IMR-90 (cell line): ENCODE results near the gene RER1. TPM values are rescaled to one million over a fixed set of nuclear protein-coding genes. Genes with fewer than 3 reads are reported as not detected.
A peak's percentile ranks its signal among the peaks of the same experiment; 100 is the strongest.

ENCODE experiments used
- ATAC-seq: fragments of 200-7000 bp; cut with Tn5 transposase; 2 replicates; pipeline ENCODE4 v1.9.1; 2020; ENCODE audit warnings: low read depth, mild to moderate bottlenecking, moderate library complexity
- BruUV-seq: library from RNA; stranded (reverse); fragments of 400-500 nt; replicated peaks from 2 replicates; lab custom pipeline; 2021; lab: Mats Ljungman, UMichigan
- CTCF ChIA-PET: fragments of 300-600 bp; formaldehyde crosslinking; extraction: SDS; loops from one replicate; lab custom pipeline; 2021; ENCODE audit warnings: antibody characterized with exemption; lab: Yijun Ruan, JAX
- POLR2A ChIA-PET: fragments of 300-600 bp; sonication (Branson Sonifier 250); formaldehyde crosslinking; loops from one replicate; lab custom pipeline; 2022; ENCODE audit warnings: antibody characterized with exemption; ENCODE audit not compliant: unreplicated experiment; lab: Charles Lee
- DNase-seq: peaks from one replicate; pipeline ENCODE4 v3.0.0; 2013
- H2AFZ ChIP-seq: replicated peaks from 2 replicates; pipeline ENCODE3; 2013; ENCODE audit warnings: low read length, mild to moderate bottlenecking; ENCODE audit not compliant: poor library complexity
- H2AK5ac ChIP-seq: 2 replicates; pipeline ENCODE4 v1.6.1; 2013; ENCODE audit warnings: low read depth, low read length, inconsistent platforms
- H2AK9ac ChIP-seq: replicated peaks from 2 replicates; pipeline ENCODE3; 2013; ENCODE audit warnings: mild to moderate bottlenecking, low read depth, low read length, moderate library complexity; ENCODE audit not compliant: poor library complexity
- H2BK120ac ChIP-seq: 2 replicates; pipeline ENCODE4 v1.6.1; 2013; ENCODE audit warnings: low read depth, low read length, inconsistent platforms
- H2BK15ac ChIP-seq: 3 replicates; pipeline ENCODE4 v1.6.1; 2013; ENCODE audit warnings: low read depth, low read length, inconsistent platforms
- H2BK20ac ChIP-seq: 2 replicates; pipeline ENCODE4 v1.6.1; 2013; ENCODE audit warnings: low read depth, mild to moderate bottlenecking, inconsistent platforms, low read length, moderate library complexity
- H2BK5ac ChIP-seq: 2 replicates; pipeline ENCODE4 v1.6.1; 2013; ENCODE audit warnings: mild to moderate bottlenecking, low read depth, low read length, inconsistent platforms; ENCODE audit not compliant: poor library complexity, severe bottlenecking
- H3K14ac ChIP-seq: replicated peaks from 2 replicates; pipeline ENCODE4 v1.6.1; 2013; ENCODE audit warnings: low read depth, low read length, inconsistent platforms
- H3K18ac ChIP-seq: 2 replicates; pipeline ENCODE4 v1.6.1; 2013; ENCODE audit warnings: low read depth, low read length, control low read depth
- H3K23ac ChIP-seq: 2 replicates; pipeline ENCODE4 v1.6.1; 2013; ENCODE audit warnings: low read depth, low read length, inconsistent platforms
- H3K27ac ChIP-seq: 2 replicates; pipeline ENCODE4 v1.5.1; 2013; ENCODE audit warnings: mild to moderate bottlenecking, control low read depth, low read length; ENCODE audit not compliant: insufficient read depth
- H3K27me3 ChIP-seq: 2 replicates; pipeline ENCODE4 v1.6.1; 2013; ENCODE audit warnings: low read length; ENCODE audit not compliant: control insufficient read depth, insufficient read depth
- H3K36me3 ChIP-seq: 2 replicates; pipeline ENCODE4 v1.6.1; 2013; ENCODE audit warnings: low read length, mixed read lengths; ENCODE audit not compliant: control insufficient read depth, insufficient read depth
- H3K4ac ChIP-seq: 2 replicates; pipeline ENCODE4 v1.6.1; 2013; ENCODE audit warnings: low read depth, low read length, inconsistent platforms
- H3K4me1 ChIP-seq: 2 replicates; pipeline ENCODE4 v1.6.1; 2013; ENCODE audit warnings: low read length, mixed read lengths; ENCODE audit not compliant: control insufficient read depth, insufficient read depth
- H3K4me2 ChIP-seq: 2 replicates; pipeline ENCODE4 v1.6.1; 2013; ENCODE audit warnings: low read depth, mild to moderate bottlenecking, control low read depth, low read length, moderate library complexity
- H3K4me3 ChIP-seq: 2 replicates; pipeline ENCODE4 v1.5.1; 2013; ENCODE audit warnings: low read depth, mild to moderate bottlenecking, control low read depth, low read length, moderate library complexity; ENCODE audit not compliant: insufficient read depth
- H3K56ac ChIP-seq: 2 replicates; pipeline ENCODE4 v1.6.1; 2013; ENCODE audit warnings: low read length, inconsistent platforms; ENCODE audit not compliant: insufficient read depth; ENCODE audit errors: extremely low read depth
- H3K79me1 ChIP-seq, 2 experiments: 2 replicates each; pipeline ENCODE4 v1.6.1; 2013; ENCODE audit warnings: low read length in 2 of 2, inconsistent platforms in 1 of 2, low read depth in 1 of 2
- H3K9ac ChIP-seq: 2 replicates; pipeline ENCODE4 v1.6.1; 2013; ENCODE audit warnings: low read depth, low read length, control low read depth
- H3K9me1 ChIP-seq: 2 replicates; pipeline ENCODE4 v1.6.1; 2013; ENCODE audit warnings: low read length, inconsistent platforms; ENCODE audit not compliant: insufficient read depth
- H3K9me3 ChIP-seq: 2 replicates; pipeline ENCODE4 v1.6.1; 2013; ENCODE audit warnings: low read length; ENCODE audit not compliant: control insufficient read depth, insufficient read depth
- H4K20me1 ChIP-seq: 2 replicates; pipeline ENCODE4 v1.6.1; 2013; ENCODE audit warnings: low read length, inconsistent platforms; ENCODE audit not compliant: insufficient read depth
- H4K5ac ChIP-seq: 2 replicates; pipeline ENCODE4 v1.6.1; 2013; ENCODE audit warnings: mild to moderate bottlenecking, low read depth, low read length, control low read depth
- H4K8ac ChIP-seq, 2 experiments: 2 replicates each; pipeline ENCODE4 v1.6.1; 2013; ENCODE audit warnings: low read depth in 2 of 2, low read length in 2 of 2, control low read depth in 1 of 2, inconsistent platforms in 1 of 2
- H4K91ac ChIP-seq: 2 replicates; pipeline ENCODE4 v1.6.1; 2013; ENCODE audit warnings: low read depth, low read length, inconsistent platforms; ENCODE audit not compliant: insufficient read depth
- BHLHE40 ChIP-seq: fragments of 150-350 bp; IDR thresholded peaks from 2 replicates; pipeline ENCODE4 v1.6.1; 2016; ENCODE audit warnings: mild to moderate bottlenecking, low read depth, low read length
- CEBPB ChIP-seq: IDR thresholded peaks from 2 replicates; pipeline ENCODE4 v1.6.1; 2012; ENCODE audit warnings: low read depth, low read length, improper control_type of control experiment
- CHD1 ChIP-seq: IDR thresholded peaks from 2 replicates; pipeline ENCODE4 v1.6.1; 2012; ENCODE audit warnings: low read depth, low read length, improper control_type of control experiment
- MAFK ChIP-seq: IDR thresholded peaks from 2 replicates; pipeline ENCODE4 v1.6.1; 2012; ENCODE audit warnings: low read depth, low read length, improper control_type of control experiment
- MXI1 ChIP-seq: IDR thresholded peaks from 2 replicates; pipeline ENCODE4 v1.6.1; 2012; ENCODE audit warnings: low read depth, mild to moderate bottlenecking, low read length, moderate library complexity, borderline replicate concordance
- NFE2L2 ChIP-seq: fragments of 150-350 bp; IDR thresholded peaks from 2 replicates; pipeline ENCODE4 v1.6.1; 2016; ENCODE audit warnings: low read depth, mild to moderate bottlenecking, low read length
- POLR2A ChIP-seq: IDR thresholded peaks from 2 replicates; pipeline ENCODE4 v1.6.1; 2012; ENCODE audit warnings: mild to moderate bottlenecking, low read depth, low read length
- RAD21 ChIP-seq: IDR thresholded peaks from 2 replicates; pipeline ENCODE4 v1.6.1; 2012; ENCODE audit warnings: low read length, improper control_type of control experiment
- RFX5 ChIP-seq: IDR thresholded peaks from 2 replicates; pipeline ENCODE4 v1.8.0; 2012; ENCODE audit warnings: low read depth, mild to moderate bottlenecking, low read length, moderate library complexity
- SMC3 ChIP-seq: fragments of 150-350 bp; IDR thresholded peaks from 2 replicates; pipeline ENCODE4 v1.6.1; 2016; ENCODE audit warnings: low read depth, mild to moderate bottlenecking, antibody characterized with exemption, low read length, moderate library complexity
- WGBS, 2 experiments: methylation state at CpG; one replicate each; pipeline versions ENCODE4 v1.1.5 to v1.1.7; 2013; ENCODE audit warnings: missing lambda C conversion rate in 2 of 2; ENCODE audit not compliant: insufficient read length in 1 of 2; ENCODE audit errors: extremely low coverage in 2 of 2; 5-methylcytosine and 5-hydroxymethylcytosine counted together
- dilution Hi-C: fragments of 300-500 bp; cut with HindIII; formaldehyde crosslinking; loops from one replicate; pipeline ENCODE4 v1.14.3; 2018; ENCODE audit warnings: low sequenced_read_pairs; ENCODE audit not compliant: unreplicated experiment
- in situ Hi-C: fragments of 300-500 bp; cut with MboI; formaldehyde crosslinking; loops from 3 replicates; pipeline ENCODE4 v1.14.3; 2019; ENCODE audit warnings: low sequenced_read_pairs, inconsistent platforms, mixed read lengths
- intact Hi-C: fragments of 100-400 bp; cut with micrococcal nuclease; formaldehyde crosslinking; loops from 2 replicates; pipeline ENCODE4 v1.10.0; 2022
- polyA plus RNA-seq, 3 experiments: library from polyadenylated mRNA; depleted of rRNA; stranded (reverse); fragments of >200 nt; gene quantifications; 2 replicates each; pipeline ENCODE4 v1.2.3, GENCODE V29; 2012; ENCODE audit warnings: low replicate concordance in 1 of 3
- total RNA-seq: library from RNA; depleted of rRNA; stranded (reverse); fragments of >200 nt; gene quantifications from 2 replicates; pipeline ENCODE4 v1.2.3, GENCODE V29; 2012
- TF ChIP-seq, protein P1 (sequence below): fragments of 150-350 bp; IDR thresholded peaks from 2 replicates; pipeline ENCODE4 v1.6.1; 2017; ENCODE audit warnings: mild to moderate bottlenecking, antibody characterized with exemption, low read length, low read depth
- TF ChIP-seq, protein P2 (sequence below): conservative IDR thresholded peaks from 2 replicates; pipeline ENCODE4 v1.5.1; 2012; ENCODE audit warnings: mild to moderate bottlenecking, low read depth, low read length, improper control_type of control experiment
- TF ChIP-seq, protein P3 (sequence below): fragments of 150-350 bp; IDR thresholded peaks from 2 replicates; pipeline ENCODE4 v1.6.1; 2016; ENCODE audit warnings: low read depth, mild to moderate bottlenecking, low read length, moderate library complexity, borderline replicate concordance

Gene RER1
- total and polyA plus RNA-seq, 2 of the 4 experiments (the other 2 are of a cell fraction), result 47.1 to 240 TPM

DNA sequence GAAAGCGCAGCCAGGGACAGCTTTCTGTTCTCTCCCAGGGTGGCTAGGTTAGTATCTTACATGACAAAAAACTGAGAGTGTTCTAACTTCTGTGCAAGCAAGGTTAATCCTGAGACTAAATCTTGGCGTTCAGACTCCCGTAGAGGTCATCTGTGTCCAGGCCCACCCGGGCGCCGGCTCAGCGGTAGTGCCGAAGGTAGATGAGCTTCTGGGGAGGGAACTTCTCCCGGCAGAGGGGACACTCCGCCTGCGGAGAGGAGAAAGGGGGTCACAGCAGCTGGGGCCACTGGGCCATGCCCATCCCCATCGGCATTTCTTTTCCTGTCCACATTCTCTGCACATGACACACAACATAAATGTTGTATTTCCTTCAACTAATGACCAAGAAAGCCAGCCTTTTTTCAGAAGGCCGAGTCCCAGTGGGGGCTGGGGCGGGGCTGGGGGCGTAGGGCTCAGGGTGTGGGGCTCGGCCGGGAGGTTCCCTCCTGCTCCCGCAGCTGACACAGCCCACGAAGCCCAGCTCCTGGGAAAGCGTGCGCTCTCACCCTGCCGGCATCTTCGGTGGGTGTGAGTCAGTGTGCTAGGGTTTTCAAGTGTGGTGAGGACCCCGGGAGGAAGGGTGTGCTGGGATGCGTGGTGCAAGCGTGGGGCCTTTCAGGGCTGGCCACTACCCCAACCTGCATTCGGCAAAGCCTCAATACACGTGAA, 14.1 kb downstream of the RER1 start (continued):
- TF ChIP-seq MAFK, result no peak

DNA sequence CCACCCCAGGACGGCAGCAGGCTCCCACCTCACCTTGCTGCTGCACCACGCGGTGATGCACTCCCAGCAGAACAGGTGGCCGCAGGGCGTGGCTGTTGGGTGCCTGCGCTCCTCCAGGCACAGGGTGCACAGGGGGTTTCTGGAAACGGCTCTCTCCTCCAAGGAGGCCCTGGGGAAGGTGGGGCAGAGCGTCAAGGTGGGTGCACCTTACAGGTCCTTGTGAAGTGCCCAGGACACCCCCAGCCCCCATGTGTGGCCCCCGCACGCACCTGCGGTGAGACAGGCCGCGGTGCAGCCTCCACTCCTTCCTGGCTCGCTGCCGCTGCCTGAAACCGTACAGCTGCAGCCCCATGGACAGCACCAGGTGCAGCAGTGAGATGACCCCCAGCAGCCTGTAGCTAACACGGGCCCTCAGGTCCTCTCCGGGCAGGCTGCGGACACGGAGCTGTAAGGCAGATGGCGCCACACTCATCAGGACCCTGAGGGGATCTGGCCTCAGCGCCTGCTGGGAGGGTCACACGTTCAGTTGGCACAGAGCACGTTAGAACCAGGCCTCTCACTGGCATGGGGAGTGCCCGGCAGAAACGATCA, 14.9 kb downstream of the RER1 start:
- Histone ChIP-seq H3K23ac (no peak overlapping the region), H3K14ac (no peak overlapping the region), H3K4ac (no peak overlapping the region), H3K4me1 (peaks cover 8% of the 10 kb centered on the region), H3K27ac (no peak overlapping the region), H2AK5ac (no peak overlapping the region), H2AK9ac (peak overlapping the region; percentile 29), H2BK5ac (no peak overlapping the region), H2BK15ac (no peak overlapping the region), H3K9me3 (no peaks in the 10 kb centered on the region), H3K4me3 (no peak overlapping the region), H3K4me2 (no peak overlapping the region), H4K20me1 (peaks cover 20% of the 10 kb centered on the region; the same call in 1 of the 2 replicates), H3K79me1 (peaks cover 17 to 47% of the 10 kb centered on the region in 2 experiments), H3K9me1 (no peaks in the 10 kb centered on the region), H2AFZ (peak overlapping the region; percentile 52), H3K9ac (no peak overlapping the region), H4K5ac (no peak overlapping the region), H4K8ac (no peak overlapping the region), H2BK120ac (no peak overlapping the region), H3K18ac (no peak overlapping the region), H3K27me3 (no peaks in the 10 kb centered on the region), H3K56ac (no peak overlapping the region), H3K36me3 (peaks cover 64% of the 10 kb centered on the region), H4K91ac (no peak overlapping the region), H2BK20ac (no peak overlapping the region)
- no peak for TF ChIP-seq BHLHE40
- no peak for TF ChIP-seq POLR2A
- TF ChIP-seq, protein P1, sequence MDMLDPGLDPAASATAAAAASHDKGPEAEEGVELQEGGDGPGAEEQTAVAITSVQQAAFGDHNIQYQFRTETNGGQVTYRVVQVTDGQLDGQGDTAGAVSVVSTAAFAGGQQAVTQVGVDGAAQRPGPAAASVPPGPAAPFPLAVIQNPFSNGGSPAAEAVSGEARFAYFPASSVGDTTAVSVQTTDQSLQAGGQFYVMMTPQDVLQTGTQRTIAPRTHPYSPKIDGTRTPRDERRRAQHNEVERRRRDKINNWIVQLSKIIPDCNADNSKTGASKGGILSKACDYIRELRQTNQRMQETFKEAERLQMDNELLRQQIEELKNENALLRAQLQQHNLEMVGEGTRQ, result no peak
- no peak for TF ChIP-seq SMC3
- TF ChIP-seq NFE2L2, result no peak
- TF ChIP-seq MXI1, result no peak
- TF ChIP-seq, protein P2, sequence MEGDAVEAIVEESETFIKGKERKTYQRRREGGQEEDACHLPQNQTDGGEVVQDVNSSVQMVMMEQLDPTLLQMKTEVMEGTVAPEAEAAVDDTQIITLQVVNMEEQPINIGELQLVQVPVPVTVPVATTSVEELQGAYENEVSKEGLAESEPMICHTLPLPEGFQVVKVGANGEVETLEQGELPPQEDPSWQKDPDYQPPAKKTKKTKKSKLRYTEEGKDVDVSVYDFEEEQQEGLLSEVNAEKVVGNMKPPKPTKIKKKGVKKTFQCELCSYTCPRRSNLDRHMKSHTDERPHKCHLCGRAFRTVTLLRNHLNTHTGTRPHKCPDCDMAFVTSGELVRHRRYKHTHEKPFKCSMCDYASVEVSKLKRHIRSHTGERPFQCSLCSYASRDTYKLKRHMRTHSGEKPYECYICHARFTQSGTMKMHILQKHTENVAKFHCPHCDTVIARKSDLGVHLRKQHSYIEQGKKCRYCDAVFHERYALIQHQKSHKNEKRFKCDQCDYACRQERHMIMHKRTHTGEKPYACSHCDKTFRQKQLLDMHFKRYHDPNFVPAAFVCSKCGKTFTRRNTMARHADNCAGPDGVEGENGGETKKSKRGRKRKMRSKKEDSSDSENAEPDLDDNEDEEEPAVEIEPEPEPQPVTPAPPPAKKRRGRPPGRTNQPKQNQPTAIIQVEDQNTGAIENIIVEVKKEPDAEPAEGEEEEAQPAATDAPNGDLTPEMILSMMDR, result no peak
- TF ChIP-seq RFX5, result no peak
- TF ChIP-seq, protein P3, sequence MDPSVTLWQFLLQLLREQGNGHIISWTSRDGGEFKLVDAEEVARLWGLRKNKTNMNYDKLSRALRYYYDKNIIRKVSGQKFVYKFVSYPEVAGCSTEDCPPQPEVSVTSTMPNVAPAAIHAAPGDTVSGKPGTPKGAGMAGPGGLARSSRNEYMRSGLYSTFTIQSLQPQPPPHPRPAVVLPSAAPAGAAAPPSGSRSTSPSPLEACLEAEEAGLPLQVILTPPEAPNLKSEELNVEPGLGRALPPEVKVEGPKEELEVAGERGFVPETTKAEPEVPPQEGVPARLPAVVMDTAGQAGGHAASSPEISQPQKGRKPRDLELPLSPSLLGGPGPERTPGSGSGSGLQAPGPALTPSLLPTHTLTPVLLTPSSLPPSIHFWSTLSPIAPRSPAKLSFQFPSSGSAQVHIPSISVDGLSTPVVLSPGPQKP, result no peak
- no peak for TF ChIP-seq CHD1
- no peak for TF ChIP-seq CEBPB
- no peak for TF ChIP-seq RAD21
- WGBS, 2 experiments, result 84% methylated on average over 17 of the region's 26 CpGs; no CpG with 5 or more reads in 1 of the 2 experiments
- ATAC-seq, result no peak
- POLR2A ChIA-PET, result no interaction called here
- no peak for DNase-seq
- dilution Hi-C loops, result no loop called here
- intact Hi-C loops, result no loop called here
- in situ Hi-C loops, result loop anchor here (25.0 kb wide), 1 partner anchor 906 kb away; no protein-coding TSS in a partner anchor
- CTCF ChIA-PET, result interaction anchor here (0.9 kb wide), 1 partner anchor 10 kb away, joined by 3 read pairs; no protein-coding TSS in a partner anchor
- no TSS peak for BruUV-seq
